ENCODE measurements around the gene TP53RK.

TP53RK gene

GRCh38 chr20:46637427-46638133 lies 51.7 kb downstream of the TP53RK start:
- DNase-seq, result no peak

- DNase-seq, result no peak
Measured at GRCh38 chr20:46637020-46637419, 52.2 kb downstream of the TP53RK start.

- DNase-seq, result no peak
Measured at GRCh38 chr20:46636514-46636913, 52.7 kb downstream of the TP53RK start.

GRCh38 chr20:46635514-46636136 lies 53.6 kb downstream of the TP53RK start:
- DNase-seq, result no peak

GRCh38 chr20:46634528-46634927 lies 54.7 kb downstream of the TP53RK start:
- DNase-seq, result no peak
